ENCODE results near the gene DEF6. TPM values are rescaled to one million over a fixed set of nuclear protein-coding genes. Genes with fewer than 3 reads are reported as not detected.
"Not testable (repeated sequence)": the region's sequence is repeated elsewhere in the genome, so short reads cannot be mapped to it uniquely, and the experiment has no call there.

The DEF6 gene
- total and polyA plus RNA-seq, 7 donors, result 0.43 to 1.6 (median 0.69) TPM

GRCh38 chr6:35320031-35320410, 22.4 kb downstream of the DEF6 start:
- Histone ChIP-seq H3K27ac (no peak overlapping the region), H3K9me3 (no peaks in the 10 kb centered on the region), H3K36me3 (ENCODE audit: insufficient read depth in 1 of 2, low read depth in 1 of 2) (no peaks in the 10 kb centered on the region), H3K4me1 (peaks cover 5% of the 10 kb centered on the region), H3K27me3 (ENCODE audit: insufficient read depth in 3 of 3, low read length in 2 of 3) (no peaks in the 10 kb centered on the region), H3K4me3 (no peak overlapping the region)
- 78 to 86% (median 83%) methylated on average over 2 of the region's 2 CpGs for WGBS, 3 donors
- intact Hi-C loops (cut with DNase I), result no loop called here
- no peak for DNase-seq
- TF ChIP-seq, protein P1, sequence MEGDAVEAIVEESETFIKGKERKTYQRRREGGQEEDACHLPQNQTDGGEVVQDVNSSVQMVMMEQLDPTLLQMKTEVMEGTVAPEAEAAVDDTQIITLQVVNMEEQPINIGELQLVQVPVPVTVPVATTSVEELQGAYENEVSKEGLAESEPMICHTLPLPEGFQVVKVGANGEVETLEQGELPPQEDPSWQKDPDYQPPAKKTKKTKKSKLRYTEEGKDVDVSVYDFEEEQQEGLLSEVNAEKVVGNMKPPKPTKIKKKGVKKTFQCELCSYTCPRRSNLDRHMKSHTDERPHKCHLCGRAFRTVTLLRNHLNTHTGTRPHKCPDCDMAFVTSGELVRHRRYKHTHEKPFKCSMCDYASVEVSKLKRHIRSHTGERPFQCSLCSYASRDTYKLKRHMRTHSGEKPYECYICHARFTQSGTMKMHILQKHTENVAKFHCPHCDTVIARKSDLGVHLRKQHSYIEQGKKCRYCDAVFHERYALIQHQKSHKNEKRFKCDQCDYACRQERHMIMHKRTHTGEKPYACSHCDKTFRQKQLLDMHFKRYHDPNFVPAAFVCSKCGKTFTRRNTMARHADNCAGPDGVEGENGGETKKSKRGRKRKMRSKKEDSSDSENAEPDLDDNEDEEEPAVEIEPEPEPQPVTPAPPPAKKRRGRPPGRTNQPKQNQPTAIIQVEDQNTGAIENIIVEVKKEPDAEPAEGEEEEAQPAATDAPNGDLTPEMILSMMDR (IDR thresholded peaks at IDR 0.05), result no peak
- no peak for ATAC-seq

DNA sequence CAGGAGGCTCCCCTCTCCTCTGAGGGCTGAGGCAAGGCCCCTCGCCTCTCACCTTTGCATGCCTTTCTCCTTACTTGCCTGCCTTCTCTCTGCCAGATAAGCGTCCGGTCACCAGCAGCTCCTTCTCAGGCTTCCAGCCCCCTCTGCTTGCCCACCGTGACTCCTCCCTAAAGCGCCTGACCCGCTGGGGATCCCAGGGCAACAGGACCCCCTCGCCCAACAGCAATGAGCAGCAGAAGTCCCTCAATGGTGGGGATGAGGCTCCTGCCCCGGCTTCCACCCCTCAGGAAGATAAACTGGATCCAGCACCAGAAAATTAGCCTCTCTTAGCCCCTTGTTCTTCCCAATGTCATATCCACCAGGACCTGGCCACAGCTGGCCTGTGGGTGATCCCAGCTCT, 23.5 kb downstream of the DEF6 start:
- intact Hi-C loops (cut with DNase I), result no loop called here
- no peak for ATAC-seq
- no peaks in the 10 kb centered on the region for H3K27me3 ChIP-seq (ENCODE audit: insufficient read depth in 3 of 3, low read length in 2 of 3)
- WGBS, 3 donors, result 92 to 94% (median 93%) methylated on average over 7 to 8 of the region's 8 CpGs
- peaks cover 5% of the 10 kb centered on the region for H3K4me1 ChIP-seq
- no peaks in the 10 kb centered on the region for H3K36me3 ChIP-seq (ENCODE audit: insufficient read depth in 1 of 2, low read depth in 1 of 2)
- TF ChIP-seq, protein P1 (IDR thresholded peaks at IDR 0.05), result no peak
- H3K9me3 ChIP-seq, result no peaks in the 10 kb centered on the region
- no peak for DNase-seq
- no peak overlapping the region for H3K27ac ChIP-seq
- H3K4me3 ChIP-seq, result no peak overlapping the region

GRCh38 chr6:35327349-35328027, 29.9 kb downstream of the DEF6 start:
- TF ChIP-seq, protein P1 (IDR thresholded peaks at IDR 0.05), result peak; percentile 36
- H3K36me3 ChIP-seq (ENCODE audit: insufficient read depth in 1 of 2, low read depth in 1 of 2), result no peaks in the 10 kb centered on the region
- H3K27me3 ChIP-seq (ENCODE audit: insufficient read depth in 3 of 3, low read length in 2 of 3), result no peaks in the 10 kb centered on the region
- peak in 1 of 2 donors; percentile 67 for DNase-seq
- intact Hi-C loops (cut with DNase I), result no loop called here
- H3K4me1 ChIP-seq, result no peaks in the 10 kb centered on the region
- no peaks in the 10 kb centered on the region for H3K9me3 ChIP-seq
- ATAC-seq, result peak; percentile 30 to 80 (median 58)
- 32 to 41% (median 37%) methylated on average over 7 of the region's 7 CpGs for WGBS, 3 donors
- H3K27ac ChIP-seq, result no peak overlapping the region
- H3K4me3 ChIP-seq, result no peak overlapping the region

GRCh38 chr6:35328108-35328723, 30.6 kb downstream of the DEF6 start:
- 91 to 100% (median 93%) methylated on average over 1 of the region's 1 CpG for WGBS, 3 donors
- Histone ChIP-seq H3K27ac (no peak overlapping the region), H3K4me1 (no peaks in the 10 kb centered on the region), H3K9me3 (no peaks in the 10 kb centered on the region), H3K27me3 (ENCODE audit: insufficient read depth in 3 of 3, low read length in 2 of 3) (no peaks in the 10 kb centered on the region), H3K36me3 (ENCODE audit: insufficient read depth in 1 of 2, low read depth in 1 of 2) (no peaks in the 10 kb centered on the region), H3K4me3 (no peak overlapping the region)
- intact Hi-C loops (cut with DNase I), result no loop called here
- no peak for ATAC-seq
- no peak for DNase-seq
- TF ChIP-seq, protein P1 (IDR thresholded peaks at IDR 0.05), result no peak

DNA sequence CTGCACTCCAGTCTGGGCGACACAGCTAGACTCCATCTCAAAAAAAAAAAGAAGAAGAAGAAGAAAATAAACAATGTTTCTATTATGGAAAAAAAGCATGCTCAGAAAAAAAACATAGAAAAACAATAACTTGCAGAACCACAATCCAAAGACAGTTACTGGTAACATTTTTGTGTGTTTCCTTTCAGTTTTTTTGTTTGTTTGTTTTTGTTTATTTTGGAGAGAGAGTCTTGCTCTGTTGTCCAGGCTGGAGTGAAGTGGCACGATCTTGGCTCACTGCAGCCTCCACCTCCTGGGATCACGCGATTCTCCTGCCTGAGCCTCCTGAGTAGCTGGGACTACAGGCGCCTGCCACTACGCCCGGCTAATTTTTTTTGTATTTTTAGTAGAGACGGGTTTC, 31.3 kb downstream of the DEF6 start:
- ATAC-seq; H3K27ac ChIP-seq; H3K27me3 ChIP-seq (ENCODE audit: insufficient read depth in 3 of 3, low read length in 2 of 3); intact Hi-C loops (cut with DNase I); H3K36me3 ChIP-seq (ENCODE audit: insufficient read depth in 1 of 2, low read depth in 1 of 2); H3K9me3 ChIP-seq; DNase-seq; H3K4me3 ChIP-seq; H3K4me1 ChIP-seq: not testable (repeated sequence)
- 92 to 94% (median 92%) methylated on average over 8 of the region's 8 CpGs for WGBS, 3 donors

Measured in psoas muscle (tissue), 8 donors.